Measurements from ENCODE around the gene KRTAP10-5. TPM values are rescaled to one million over a fixed set of nuclear protein-coding genes. Genes with fewer than 3 reads are reported as not detected.
A peak's percentile ranks its signal among the peaks of the same experiment; 100 is the strongest.
"Not testable (repeated sequence)": the region's sequence is repeated elsewhere in the genome, so short reads cannot be mapped to it uniquely, and the experiment has no call there.

The KRTAP10-5 gene
- total and polyA plus RNA-seq, 5 donors from 2014 or later, result not detected

- Mint-ChIP-seq H3K4me3 (no peak overlapping the region), H3K9me3 (peaks cover 0 to 5% (median 1%) of the 10 kb centered on the region in 7 donors), H3K4me1 (peaks cover 0 to 2% (median 0%) of the 10 kb centered on the region in 4 donors), H3K27ac (peak overlapping the region in 2 of 3 donors; percentile 23 to 39), H3K36me3 (no peaks in the 10 kb centered on the region), H3K27me3 (peaks cover 22% of the 10 kb centered on the region)
- Histone ChIP-seq H3K9me3 (ENCODE audit: control insufficient read depth in 2 of 2, low read length in 2 of 2) (peaks cover 3% of the 10 kb centered on the region in 2 experiments), H3K27ac (ENCODE audit: insufficient read depth, low read length, poor library complexity, severe bottlenecking) (no peak overlapping the region), H3K27me3 (ENCODE audit: control insufficient read depth, insufficient read depth, low read length) (peaks cover 4% of the 10 kb centered on the region), H3K4me1 (ENCODE audit: control insufficient read depth, insufficient read depth, low read length, poor library complexity, severe bottlenecking) (no peaks in the 10 kb centered on the region), H3K4me3 (ENCODE audit: low read depth, low read length) (no peak overlapping the region), H3K36me3 (ENCODE audit: control insufficient read depth, insufficient read depth, low read length) (no peaks in the 10 kb centered on the region)
- DNase-seq, result no peak
- ATAC-seq (ENCODE audit: low read depth in 2 of 2), result no peak
Measured at GRCh38 chr21:44593598-44594405, 13.4 kb upstream of the KRTAP10-5 start.

GRCh38 chr21:44592446-44593311 lies 12.3 kb upstream of the KRTAP10-5 start, which contains the start of gene KRTAP10-6:
KRTAP10-6 (minus strand) TSS chr21:44592505; CDS start chr21:44592484, 21 bp downstream.
- no peak for ATAC-seq (ENCODE audit: low read depth in 2 of 2)
- Histone ChIP-seq H3K27me3 (ENCODE audit: control insufficient read depth, insufficient read depth, low read length) (peaks cover 2% of the 10 kb centered on the region), H3K36me3 (ENCODE audit: control insufficient read depth, insufficient read depth, low read length) (no peaks in the 10 kb centered on the region), H3K27ac (ENCODE audit: insufficient read depth, low read length, poor library complexity, severe bottlenecking) (no peak within 1 kb of the TSS), H3K9me3 (ENCODE audit: control insufficient read depth in 2 of 2, low read length in 2 of 2) (no peaks in the 10 kb centered on the region), H3K4me1 (ENCODE audit: control insufficient read depth, insufficient read depth, low read length, poor library complexity, severe bottlenecking) (no peaks in the 10 kb centered on the region), H3K4me3 (ENCODE audit: low read depth, low read length) (no peak within 1 kb of the TSS)
- H3K4me3 Mint-ChIP-seq, result no peak within 1 kb of the TSS
- H3K27ac Mint-ChIP-seq, result peak within 1 kb of the TSS in 1 of 3 donors; percentile 23
- H3K9me3 Mint-ChIP-seq, result peaks cover 0 to 1% (median 0%) of the 10 kb centered on the region in 7 donors
- H3K27me3 Mint-ChIP-seq, result peaks cover 14% of the 10 kb centered on the region
- no peaks in the 10 kb centered on the region for H3K36me3 Mint-ChIP-seq
- DNase-seq, result no peak
- H3K4me1 Mint-ChIP-seq, result peaks cover 0 to 2% (median 0%) of the 10 kb centered on the region in 4 donors

- H3K27me3 Mint-ChIP-seq, result peaks cover 13% of the 10 kb centered on the region
- not testable (repeated sequence) for H3K27me3 ChIP-seq (ENCODE audit: control insufficient read depth, insufficient read depth, low read length); H3K9me3 Mint-ChIP-seq; H3K27ac Mint-ChIP-seq; H3K9me3 ChIP-seq (ENCODE audit: control insufficient read depth in 2 of 2, low read length in 2 of 2); ATAC-seq (ENCODE audit: low read depth in 2 of 2); H3K36me3 Mint-ChIP-seq; H3K4me1 ChIP-seq (ENCODE audit: control insufficient read depth, insufficient read depth, low read length, poor library complexity, severe bottlenecking); H3K4me1 Mint-ChIP-seq; H3K4me3 ChIP-seq (ENCODE audit: low read depth, low read length); H3K36me3 ChIP-seq (ENCODE audit: control insufficient read depth, insufficient read depth, low read length); H3K4me3 Mint-ChIP-seq; H3K27ac ChIP-seq (ENCODE audit: insufficient read depth, low read length, poor library complexity, severe bottlenecking); DNase-seq
Measured at GRCh38 chr21:44591801-44592130, 11.4 kb upstream of the KRTAP10-5 start.

GRCh38 chr21:44590897-44591800 lies 10.7 kb upstream of the KRTAP10-5 start:
- H3K27ac Mint-ChIP-seq; H3K27ac ChIP-seq (ENCODE audit: insufficient read depth, low read length, poor library complexity, severe bottlenecking); DNase-seq; H3K9me3 ChIP-seq (ENCODE audit: control insufficient read depth in 2 of 2, low read length in 2 of 2); H3K36me3 ChIP-seq (ENCODE audit: control insufficient read depth, insufficient read depth, low read length); H3K4me3 ChIP-seq (ENCODE audit: low read depth, low read length); H3K9me3 Mint-ChIP-seq; H3K27me3 ChIP-seq (ENCODE audit: control insufficient read depth, insufficient read depth, low read length); H3K36me3 Mint-ChIP-seq; ATAC-seq (ENCODE audit: low read depth in 2 of 2); H3K4me1 ChIP-seq (ENCODE audit: control insufficient read depth, insufficient read depth, low read length, poor library complexity, severe bottlenecking); H3K4me3 Mint-ChIP-seq; H3K4me1 Mint-ChIP-seq: not testable (repeated sequence)
- peaks cover 13% of the 10 kb centered on the region for H3K27me3 Mint-ChIP-seq

- H3K4me3 ChIP-seq (ENCODE audit: low read depth, low read length), result no peak overlapping the region
- H3K27me3 ChIP-seq (ENCODE audit: control insufficient read depth, insufficient read depth, low read length), result peaks cover 9% of the 10 kb centered on the region
- Mint-ChIP-seq H3K27me3 (peaks cover 13% of the 10 kb centered on the region), H3K36me3 (peaks cover 3% of the 10 kb centered on the region), H3K4me1 (peaks cover 0 to 4% (median 0%) of the 10 kb centered on the region in 4 donors), H3K4me3 (no peak overlapping the region), H3K27ac (no peak overlapping the region), H3K9me3 (peaks cover 0 to 3% (median 0%) of the 10 kb centered on the region in 7 donors)
- ATAC-seq (ENCODE audit: low read depth in 2 of 2), result no peak
- no peaks in the 10 kb centered on the region for H3K9me3 ChIP-seq (ENCODE audit: control insufficient read depth in 2 of 2, low read length in 2 of 2)
- no peak for DNase-seq
- no peak overlapping the region for H3K27ac ChIP-seq (ENCODE audit: insufficient read depth, low read length, poor library complexity, severe bottlenecking)
- H3K4me1 ChIP-seq (ENCODE audit: control insufficient read depth, insufficient read depth, low read length, poor library complexity, severe bottlenecking), result no peaks in the 10 kb centered on the region
- no peaks in the 10 kb centered on the region for H3K36me3 ChIP-seq (ENCODE audit: control insufficient read depth, insufficient read depth, low read length)
Measured at GRCh38 chr21:44590311-44590721, 9.9 kb upstream of the KRTAP10-5 start.

- Mint-ChIP-seq H3K27ac (no peak overlapping the region), H3K9me3 (peaks cover 0 to 3% (median 0%) of the 10 kb centered on the region in 7 donors), H3K27me3 (peaks cover 13% of the 10 kb centered on the region), H3K4me1 (peaks cover 0 to 4% (median 0%) of the 10 kb centered on the region in 4 donors), H3K4me3 (no peak overlapping the region), H3K36me3 (peaks cover 3% of the 10 kb centered on the region)
- Histone ChIP-seq H3K27me3 (ENCODE audit: control insufficient read depth, insufficient read depth, low read length) (peaks cover 11% of the 10 kb centered on the region), H3K9me3 (ENCODE audit: control insufficient read depth in 2 of 2, low read length in 2 of 2) (no peaks in the 10 kb centered on the region), H3K4me1 (ENCODE audit: control insufficient read depth, insufficient read depth, low read length, poor library complexity, severe bottlenecking) (no peaks in the 10 kb centered on the region), H3K27ac (ENCODE audit: insufficient read depth, low read length, poor library complexity, severe bottlenecking) (no peak overlapping the region), H3K4me3 (ENCODE audit: low read depth, low read length) (no peak overlapping the region), H3K36me3 (ENCODE audit: control insufficient read depth, insufficient read depth, low read length) (no peaks in the 10 kb centered on the region)
- DNase-seq (no peak), ATAC-seq (ENCODE audit: low read depth in 2 of 2) (no peak)
Measured at GRCh38 chr21:44589586-44590305, 9.3 kb upstream of the KRTAP10-5 start.

GRCh38 chr21:44589094-44589493 lies 8.7 kb upstream of the KRTAP10-5 start:
- H3K27me3 ChIP-seq (ENCODE audit: control insufficient read depth, insufficient read depth, low read length), result peaks cover 11% of the 10 kb centered on the region
- H3K36me3 Mint-ChIP-seq, result peaks cover 3% of the 10 kb centered on the region
- H3K9me3 ChIP-seq (ENCODE audit: control insufficient read depth in 2 of 2, low read length in 2 of 2), result no peaks in the 10 kb centered on the region
- no peak overlapping the region for H3K4me3 ChIP-seq (ENCODE audit: low read depth, low read length)
- no peak overlapping the region for H3K27ac ChIP-seq (ENCODE audit: insufficient read depth, low read length, poor library complexity, severe bottlenecking)
- ATAC-seq (ENCODE audit: low read depth in 2 of 2) (no peak), DNase-seq (no peak)
- H3K4me1 ChIP-seq (ENCODE audit: control insufficient read depth, insufficient read depth, low read length, poor library complexity, severe bottlenecking), result no peaks in the 10 kb centered on the region
- peaks cover 0 to 3% (median 0%) of the 10 kb centered on the region in 7 donors for H3K9me3 Mint-ChIP-seq
- no peaks in the 10 kb centered on the region for H3K36me3 ChIP-seq (ENCODE audit: control insufficient read depth, insufficient read depth, low read length)
- no peak overlapping the region for H3K27ac Mint-ChIP-seq
- peaks cover 4 to 9% (median 5%) of the 10 kb centered on the region in 4 donors for H3K4me1 Mint-ChIP-seq
- no peak overlapping the region for H3K4me3 Mint-ChIP-seq
- peaks cover 13% of the 10 kb centered on the region for H3K27me3 Mint-ChIP-seq

All from CD4-positive, CD25-positive, alpha-beta regulatory T cell (primary cell).